ENCODE data around the gene CHRNG.

CHRNG gene

DNA sequence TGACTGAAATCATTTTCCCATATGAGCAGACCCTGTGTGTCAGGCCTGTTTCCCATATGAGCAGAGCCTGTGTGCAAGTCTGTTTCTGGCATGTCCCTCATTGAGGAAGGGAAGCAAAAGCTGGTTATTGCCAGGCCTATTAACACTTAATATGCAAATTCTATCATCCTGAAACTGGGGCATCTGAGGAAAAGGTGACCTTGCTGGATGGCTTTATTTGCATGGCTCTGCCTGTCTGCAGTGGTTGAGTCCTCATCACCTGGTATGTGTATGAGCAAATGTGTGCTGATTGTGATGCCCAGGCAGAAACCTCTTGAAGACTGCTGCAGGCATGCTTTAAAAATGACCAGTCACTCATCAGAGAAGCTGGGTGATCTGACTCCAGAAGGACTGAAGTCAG lies 42.2 kb downstream of the CHRNG start:
- TF ChIP-seq, protein P1, sequence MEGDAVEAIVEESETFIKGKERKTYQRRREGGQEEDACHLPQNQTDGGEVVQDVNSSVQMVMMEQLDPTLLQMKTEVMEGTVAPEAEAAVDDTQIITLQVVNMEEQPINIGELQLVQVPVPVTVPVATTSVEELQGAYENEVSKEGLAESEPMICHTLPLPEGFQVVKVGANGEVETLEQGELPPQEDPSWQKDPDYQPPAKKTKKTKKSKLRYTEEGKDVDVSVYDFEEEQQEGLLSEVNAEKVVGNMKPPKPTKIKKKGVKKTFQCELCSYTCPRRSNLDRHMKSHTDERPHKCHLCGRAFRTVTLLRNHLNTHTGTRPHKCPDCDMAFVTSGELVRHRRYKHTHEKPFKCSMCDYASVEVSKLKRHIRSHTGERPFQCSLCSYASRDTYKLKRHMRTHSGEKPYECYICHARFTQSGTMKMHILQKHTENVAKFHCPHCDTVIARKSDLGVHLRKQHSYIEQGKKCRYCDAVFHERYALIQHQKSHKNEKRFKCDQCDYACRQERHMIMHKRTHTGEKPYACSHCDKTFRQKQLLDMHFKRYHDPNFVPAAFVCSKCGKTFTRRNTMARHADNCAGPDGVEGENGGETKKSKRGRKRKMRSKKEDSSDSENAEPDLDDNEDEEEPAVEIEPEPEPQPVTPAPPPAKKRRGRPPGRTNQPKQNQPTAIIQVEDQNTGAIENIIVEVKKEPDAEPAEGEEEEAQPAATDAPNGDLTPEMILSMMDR (IDR thresholded peaks at IDR 0.05): no peak

DNA sequence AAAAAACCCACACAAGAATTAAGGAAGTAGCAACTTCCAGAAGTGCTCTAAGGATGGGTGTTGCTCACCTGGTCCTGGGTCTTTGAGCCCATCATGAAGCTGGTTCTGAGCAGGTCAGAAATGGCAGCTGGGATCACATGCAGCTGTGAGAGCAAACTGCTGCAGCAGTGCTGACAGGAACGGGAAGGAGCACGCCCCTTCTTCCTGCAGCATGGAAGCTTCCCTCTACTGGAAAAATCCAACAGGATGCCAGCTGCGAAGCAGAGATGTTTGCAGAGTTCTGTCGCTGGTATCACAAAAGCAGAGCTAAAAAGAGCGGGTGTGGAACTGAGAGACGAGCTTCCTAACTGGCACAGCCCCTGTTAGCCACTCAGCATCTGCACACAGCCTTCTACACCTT lies 44.7 kb downstream of the CHRNG start:
- TF ChIP-seq, protein P1 (IDR thresholded peaks at IDR 0.05): no peak

DNA sequence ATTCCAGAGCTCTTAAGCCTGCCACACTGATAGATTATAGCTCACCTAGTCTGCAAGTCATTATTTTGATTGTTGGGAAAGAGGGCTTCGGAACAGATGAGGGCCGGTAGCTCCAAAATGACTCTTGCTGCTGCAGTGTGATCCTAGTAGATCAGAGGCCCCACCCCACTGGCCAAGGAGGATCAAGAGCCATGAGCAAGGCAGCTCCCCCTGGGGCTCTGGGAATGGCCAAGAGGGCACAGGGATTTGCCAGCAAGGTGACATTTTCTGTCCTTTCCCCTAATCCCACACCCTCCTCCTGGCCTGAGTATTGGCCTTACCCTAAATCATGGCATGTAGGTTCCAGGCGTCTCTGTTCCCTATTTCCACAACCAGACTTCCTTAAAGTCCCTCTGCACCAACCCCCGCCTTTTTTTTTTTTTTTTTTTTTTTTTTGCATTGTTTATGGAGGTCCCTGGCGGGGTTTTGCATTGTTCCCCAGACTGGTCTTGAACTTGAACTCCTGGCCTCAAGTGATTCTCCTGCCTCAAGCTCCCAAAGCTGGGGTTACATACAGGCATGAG lies 47.5 kb downstream of the CHRNG start:
- TF ChIP-seq, protein P1 (IDR thresholded peaks at IDR 0.05): no peak

DNA sequence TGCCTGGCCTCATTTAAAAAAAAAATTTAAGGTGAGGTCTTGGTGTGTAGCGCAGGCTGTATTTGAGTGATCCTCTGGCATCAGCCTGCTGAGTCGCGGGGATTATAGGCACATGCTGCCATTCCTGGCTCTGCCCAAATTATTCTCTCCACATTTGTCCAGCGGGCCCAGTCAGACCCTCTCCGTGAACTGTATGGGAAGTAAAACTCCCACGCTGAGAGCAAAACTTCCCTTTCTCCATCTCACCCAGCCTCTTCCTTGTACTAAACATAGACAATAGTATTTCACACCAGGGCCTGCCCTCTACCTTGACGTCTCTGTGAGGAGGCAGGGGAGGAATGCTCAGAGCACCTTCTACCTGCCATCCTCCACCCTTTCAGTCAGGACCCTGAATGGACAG lies 48.0 kb downstream of the CHRNG start:
- TF ChIP-seq, protein P1 (IDR thresholded peaks at IDR 0.05): no peak

DNA sequence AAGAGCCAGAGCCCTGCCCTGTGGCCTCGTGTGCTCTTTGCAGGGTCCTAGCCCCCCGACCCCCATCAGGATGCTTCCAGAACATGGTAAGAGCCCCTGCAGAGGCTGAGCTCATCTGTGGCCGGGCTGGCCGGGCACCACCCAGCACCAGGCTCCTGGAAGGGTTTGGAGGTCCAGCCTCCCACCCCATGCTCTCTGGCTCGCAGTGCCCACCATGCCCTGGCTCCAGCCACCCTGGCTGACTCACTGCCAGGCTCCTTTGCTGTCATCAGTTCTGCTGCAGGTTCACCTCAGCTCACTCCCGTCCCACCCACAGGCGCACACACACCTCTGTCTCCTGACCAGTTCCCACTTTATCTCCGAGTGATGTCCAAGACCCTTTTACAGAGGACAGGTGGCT lies 48.5 kb downstream of the CHRNG start:
- TF ChIP-seq, protein P1 (IDR thresholded peaks at IDR 0.05): no peak

DNA sequence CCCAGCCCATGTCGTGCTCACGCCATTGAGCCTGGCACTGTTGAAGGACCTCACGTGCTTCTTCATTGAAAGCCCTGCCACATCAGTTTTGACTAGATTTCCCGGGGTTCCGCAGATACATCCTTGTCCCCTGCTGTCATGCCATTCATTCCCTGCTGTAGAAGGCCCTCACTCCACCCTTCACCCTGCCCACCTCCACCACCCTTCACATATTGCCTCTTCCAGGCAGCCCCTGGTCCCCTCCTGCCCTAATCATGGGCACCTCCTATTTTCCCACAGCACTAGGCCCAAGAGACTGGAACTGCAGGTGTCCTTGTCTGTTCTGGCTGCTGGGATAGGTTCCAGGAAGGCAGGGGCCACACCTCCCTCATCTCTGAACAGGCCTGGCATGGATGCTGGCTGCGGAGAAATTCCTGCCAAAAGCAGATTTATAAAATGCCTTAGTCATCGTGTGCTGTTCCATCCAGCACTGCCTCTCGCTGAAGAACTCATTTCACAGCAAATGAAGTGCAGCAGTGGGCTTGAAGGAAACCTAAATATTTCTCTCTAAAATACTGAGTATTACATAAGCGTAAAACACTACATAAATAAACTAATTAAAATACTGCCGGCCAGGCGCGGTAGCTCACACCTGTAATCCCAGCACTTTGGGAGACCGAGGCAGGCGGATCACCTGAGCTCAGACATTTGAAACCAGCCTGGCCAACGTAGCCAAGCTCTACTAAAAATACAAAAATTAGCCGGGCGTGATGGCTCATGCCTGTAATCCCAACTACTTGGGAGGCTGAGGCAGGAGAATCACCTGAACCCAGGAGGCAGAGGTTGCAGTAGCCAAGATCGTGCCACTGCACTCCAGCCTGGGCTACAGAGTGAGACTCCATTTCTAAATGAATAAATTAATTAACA lies 49.4 kb downstream of the CHRNG start:
- TF ChIP-seq, protein P1 (IDR thresholded peaks at IDR 0.05): no peak

DNA sequence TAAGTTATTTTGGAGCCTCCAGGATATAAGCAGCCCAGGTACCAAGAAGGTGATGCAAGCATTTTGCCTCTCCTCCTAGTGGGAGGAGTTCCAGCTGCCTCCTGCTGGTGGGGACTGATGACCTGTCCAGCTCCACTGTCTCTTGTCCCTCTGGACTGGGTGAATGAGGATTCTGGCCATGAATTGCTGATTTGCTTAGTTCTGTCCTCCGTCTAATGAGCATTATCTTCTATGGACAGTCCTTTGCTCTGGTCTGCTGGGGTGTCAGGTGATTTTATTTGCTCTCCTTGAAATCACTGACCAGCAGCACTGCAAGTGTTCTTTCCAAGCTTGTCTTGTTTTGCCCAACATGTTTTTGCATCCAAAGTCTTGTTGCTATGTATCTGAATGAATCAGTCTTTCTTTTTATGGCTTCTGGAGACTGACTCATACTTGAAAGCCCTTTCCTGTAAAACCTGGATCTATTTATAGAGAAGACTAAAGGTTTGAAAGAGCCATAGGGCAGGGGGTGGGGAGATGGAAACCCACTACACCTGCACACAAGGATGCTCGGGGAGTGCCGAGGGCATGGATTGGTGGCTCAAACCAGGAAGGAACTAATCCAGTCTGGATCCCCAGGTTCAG lies 53.4 kb downstream of the CHRNG start:
- TF ChIP-seq, protein P1 (IDR thresholded peaks at IDR 0.05): no peak

Measured in LNCAP (cell line).